Measurements from ENCODE around the gene PPP6R1. TPM values are rescaled to one million over a fixed set of nuclear protein-coding genes. Genes with fewer than 3 reads are reported as not detected.

Gene PPP6R1
- total and polyA plus RNA-seq, 2 of the 13 experiments (the other 11 are each of a cell fraction or from before 2014, with no cell fraction given) = 25.8 to 54.0 TPM

DNA sequence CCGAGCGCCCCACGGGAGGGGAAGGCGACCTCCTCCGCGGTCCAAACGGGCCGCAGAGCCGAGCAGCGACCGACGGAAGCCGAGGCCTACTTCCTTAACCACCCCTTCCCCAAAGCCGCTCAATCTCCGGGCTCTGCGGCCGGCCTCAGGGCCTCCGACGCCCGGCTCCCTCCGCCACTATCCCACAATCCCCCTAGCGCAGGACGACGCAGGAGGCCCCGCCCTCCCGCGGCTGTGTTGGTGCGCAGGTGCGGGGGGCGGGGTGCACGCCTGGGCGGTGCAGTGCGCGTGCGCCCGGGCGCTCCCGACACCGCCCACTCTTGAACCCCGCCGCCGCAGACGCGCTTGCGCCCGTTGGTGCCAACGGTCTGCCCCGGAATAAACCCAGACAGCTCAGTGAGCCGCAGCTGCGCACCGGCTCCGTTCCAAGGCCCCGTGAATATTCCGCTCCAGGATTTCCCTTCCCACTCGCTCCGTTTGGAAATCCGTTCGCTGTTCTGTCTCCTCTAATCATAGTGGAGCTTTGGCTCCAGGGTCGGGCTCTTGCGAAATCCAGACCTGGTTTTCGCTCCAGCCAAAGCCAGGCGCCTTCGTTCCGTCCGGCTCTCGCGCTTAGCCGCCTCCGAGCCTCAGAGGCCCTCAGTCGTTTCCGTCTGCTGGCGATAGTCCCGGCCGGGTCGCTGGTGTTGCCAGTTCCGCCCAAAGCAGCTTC is at the start of gene PPP6R1 (continued):
- TF ChIP-seq, protein P1, sequence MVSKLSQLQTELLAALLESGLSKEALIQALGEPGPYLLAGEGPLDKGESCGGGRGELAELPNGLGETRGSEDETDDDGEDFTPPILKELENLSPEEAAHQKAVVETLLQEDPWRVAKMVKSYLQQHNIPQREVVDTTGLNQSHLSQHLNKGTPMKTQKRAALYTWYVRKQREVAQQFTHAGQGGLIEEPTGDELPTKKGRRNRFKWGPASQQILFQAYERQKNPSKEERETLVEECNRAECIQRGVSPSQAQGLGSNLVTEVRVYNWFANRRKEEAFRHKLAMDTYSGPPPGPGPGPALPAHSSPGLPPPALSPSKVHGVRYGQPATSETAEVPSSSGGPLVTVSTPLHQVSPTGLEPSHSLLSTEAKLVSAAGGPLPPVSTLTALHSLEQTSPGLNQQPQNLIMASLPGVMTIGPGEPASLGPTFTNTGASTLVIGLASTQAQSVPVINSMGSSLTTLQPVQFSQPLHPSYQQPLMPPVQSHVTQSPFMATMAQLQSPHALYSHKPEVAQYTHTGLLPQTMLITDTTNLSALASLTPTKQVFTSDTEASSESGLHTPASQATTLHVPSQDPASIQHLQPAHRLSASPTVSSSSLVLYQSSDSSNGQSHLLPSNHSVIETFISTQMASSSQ (IDR thresholded peaks at IDR 0.05; ENCODE audit: low read depth) = peak; percentile 63
- TF ChIP-seq, protein P1 (CRISPR knock-in tag; IDR thresholded peaks at IDR 0.05; ENCODE audit: borderline replicate concordance) = peak; percentile 75; the same call in 1 of the 2 replicates
- peak in 1 of 2 experiments; percentile 10; a peak in 1 of 4 replicates for TF ChIP-seq NR2F1 (CRISPR knock-in tag; IDR thresholded peaks at IDR 0.05)
- peak; percentile 36; the same call in 1 of the 2 replicates for TF ChIP-seq FOSL1 (CRISPR knock-in tag; IDR thresholded peaks at IDR 0.05; ENCODE audit: borderline replicate concordance)
- TF ChIP-seq ZNF720 (CRISPR knock-in tag; IDR thresholded peaks at IDR 0.05) = no peak
- peak; percentile 34; the same call in 1 of the 2 replicates for TF ChIP-seq ZNF547 (CRISPR knock-in tag; IDR thresholded peaks at IDR 0.05)
- TF ChIP-seq ZSCAN29 (CRISPR knock-in tag; conservative IDR thresholded peaks at IDR 0.05) = peak; percentile 88; the same call in 1 of the 2 replicates
- TF ChIP-seq, protein P2, sequence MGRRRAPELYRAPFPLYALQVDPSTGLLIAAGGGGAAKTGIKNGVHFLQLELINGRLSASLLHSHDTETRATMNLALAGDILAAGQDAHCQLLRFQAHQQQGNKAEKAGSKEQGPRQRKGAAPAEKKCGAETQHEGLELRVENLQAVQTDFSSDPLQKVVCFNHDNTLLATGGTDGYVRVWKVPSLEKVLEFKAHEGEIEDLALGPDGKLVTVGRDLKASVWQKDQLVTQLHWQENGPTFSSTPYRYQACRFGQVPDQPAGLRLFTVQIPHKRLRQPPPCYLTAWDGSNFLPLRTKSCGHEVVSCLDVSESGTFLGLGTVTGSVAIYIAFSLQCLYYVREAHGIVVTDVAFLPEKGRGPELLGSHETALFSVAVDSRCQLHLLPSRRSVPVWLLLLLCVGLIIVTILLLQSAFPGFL (CRISPR knock-in tag; IDR thresholded peaks at IDR 0.05) = no peak
- TF ChIP-seq ZNF264 (CRISPR knock-in tag; IDR thresholded peaks at IDR 0.05) = peak; percentile 89
- TF ChIP-seq MTF1 (CRISPR knock-in tag; IDR thresholded peaks at IDR 0.05) = no peak
- TF ChIP-seq, protein P3, sequence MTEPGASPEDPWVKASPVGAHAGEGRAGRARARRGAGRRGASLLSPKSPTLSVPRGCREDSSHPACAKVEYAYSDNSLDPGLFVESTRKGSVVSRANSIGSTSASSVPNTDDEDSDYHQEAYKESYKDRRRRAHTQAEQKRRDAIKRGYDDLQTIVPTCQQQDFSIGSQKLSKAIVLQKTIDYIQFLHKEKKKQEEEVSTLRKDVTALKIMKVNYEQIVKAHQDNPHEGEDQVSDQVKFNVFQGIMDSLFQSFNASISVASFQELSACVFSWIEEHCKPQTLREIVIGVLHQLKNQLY (CRISPR knock-in tag; IDR thresholded peaks at IDR 0.05) = peak; percentile 51; the same call in 1 of the 2 replicates
- no peak for TF ChIP-seq CENPT (CRISPR knock-in tag; IDR thresholded peaks at IDR 0.05; ENCODE audit: low read depth)
- no peak for TF ChIP-seq NONO (IDR thresholded peaks at IDR 0.05)
- peak; percentile 95; the same call in 1 of the 2 replicates for TF ChIP-seq NONO (CRISPR knock-in tag; conservative IDR thresholded peaks at IDR 0.05)
- no peak for TF ChIP-seq ZFP62 (CRISPR knock-in tag; IDR thresholded peaks at IDR 0.05)
- peak; percentile 22; the same call in 1 of the 2 replicates for TF ChIP-seq ZNF550 (CRISPR knock-in tag; IDR thresholded peaks at IDR 0.05; ENCODE audit: borderline replicate concordance)
- TF ChIP-seq ZNF101 (CRISPR knock-in tag; IDR thresholded peaks at IDR 0.05; ENCODE audit: borderline replicate concordance, low read depth) = no peak
- TF ChIP-seq MXI1 (IDR thresholded peaks at IDR 0.05; ENCODE audit: borderline replicate concordance, low read depth, low read length) = peak; percentile 88; the same call in 1 of the 3 replicates
- TF ChIP-seq ZFP36L1 (CRISPR knock-in tag; IDR thresholded peaks at IDR 0.05) = peak; percentile 58; the same call in 1 of the 2 replicates
- no peak for TF ChIP-seq ZFYVE20 (CRISPR knock-in tag; IDR thresholded peaks at IDR 0.05; ENCODE audit: borderline replicate concordance, low read depth)
- no peak for TF ChIP-seq NR3C1 (CRISPR knock-in tag; IDR thresholded peaks at IDR 0.05)
- peak; percentile 93; the same call in 1 of the 2 replicates for TF ChIP-seq SIN3A (IDR thresholded peaks at IDR 0.05; ENCODE audit: borderline replicate concordance, low read depth, low read length)
- TF ChIP-seq SCMH1 (CRISPR knock-in tag; IDR thresholded peaks at IDR 0.05; ENCODE audit: borderline replicate concordance) = no peak
